Ureter (tissue), 1 donor: ENCODE data around the gene EIF3B. TPM values are rescaled to one million over a fixed set of nuclear protein-coding genes. Genes with fewer than 3 reads are reported as not detected.
"Not testable (repeated sequence)": the region's sequence is repeated elsewhere in the genome, so short reads cannot be mapped to it uniquely, and the experiment has no call there.

Experiments
- DNase-seq: peaks from one replicate; pipeline ENCODE4 v3.0.0-alpha.2; 2020; ENCODE audit warnings: low spot score
- total RNA-seq: library from RNA; stranded (reverse); gene quantifications from one replicate; pipeline ENCODE4 v1.2.4, GENCODE V29; 2023
- donor health status: DM: yes; HTN: yes; CAD: no.

Gene EIF3B
- total RNA-seq, 1 donor from 2014 or later: 142 TPM

GRCh38 chr7:2399848-2400587 lies 45.4 kb downstream of the EIF3B start:
- DNase-seq: peak; percentile 87

- DNase-seq: no peak
These were observed 48.0 kb downstream of the EIF3B start for GRCh38 chr7:2402687-2403013.

GRCh38 chr7:2403014-2403717 lies 48.5 kb downstream of the EIF3B start, which contains the start of gene CHST12:
Gene CHST12, plus strand, starts transcription at chr7:2403611. Its CDS starts 29,029 bp downstream, at chr7:2432640.
- peak; percentile 95 for DNase-seq

GRCh38 chr7:2403718-2404648 lies 49.4 kb downstream of the EIF3B start:
- DNase-seq: no peak

GRCh38 chr7:2404714-2405119 lies 50.1 kb downstream of the EIF3B start:
- DNase-seq: no peak

GRCh38 chr7:2405201-2405600 lies 50.6 kb downstream of the EIF3B start:
- DNase-seq: no peak

GRCh38 chr7:2405601-2406345 lies 51.1 kb downstream of the EIF3B start:
- DNase-seq: no peak

GRCh38 chr7:2409745-2410414 lies 55.3 kb downstream of the EIF3B start:
- no peak for DNase-seq

- DNase-seq: no peak
These were observed 56.4 kb downstream of the EIF3B start for GRCh38 chr7:2411049-2411448.

- DNase-seq: no peak
These were observed 57.4 kb downstream of the EIF3B start for GRCh38 chr7:2411815-2412586.

- no peak for DNase-seq
These were observed 58.1 kb downstream of the EIF3B start for GRCh38 chr7:2412587-2413201.

GRCh38 chr7:2416063-2416462 lies 61.4 kb downstream of the EIF3B start:
- no peak for DNase-seq

- no peak for DNase-seq
These were observed 62.0 kb downstream of the EIF3B start for GRCh38 chr7:2416650-2417049.

- DNase-seq: not testable (repeated sequence)
These were observed 62.6 kb downstream of the EIF3B start for GRCh38 chr7:2417178-2417577.

- DNase-seq: no peak
These were observed 63.4 kb downstream of the EIF3B start for GRCh38 chr7:2417981-2418481.

- DNase-seq: no peak
These were observed 65.7 kb downstream of the EIF3B start for GRCh38 chr7:2420216-2420933.

- DNase-seq: no peak
These were observed 67.3 kb downstream of the EIF3B start for GRCh38 chr7:2421943-2422310.

GRCh38 chr7:2425749-2426148 lies 71.1 kb downstream of the EIF3B start:
- DNase-seq: no peak
